ENCODE measurements around the gene QPCT.

Gene QPCT

DNA sequence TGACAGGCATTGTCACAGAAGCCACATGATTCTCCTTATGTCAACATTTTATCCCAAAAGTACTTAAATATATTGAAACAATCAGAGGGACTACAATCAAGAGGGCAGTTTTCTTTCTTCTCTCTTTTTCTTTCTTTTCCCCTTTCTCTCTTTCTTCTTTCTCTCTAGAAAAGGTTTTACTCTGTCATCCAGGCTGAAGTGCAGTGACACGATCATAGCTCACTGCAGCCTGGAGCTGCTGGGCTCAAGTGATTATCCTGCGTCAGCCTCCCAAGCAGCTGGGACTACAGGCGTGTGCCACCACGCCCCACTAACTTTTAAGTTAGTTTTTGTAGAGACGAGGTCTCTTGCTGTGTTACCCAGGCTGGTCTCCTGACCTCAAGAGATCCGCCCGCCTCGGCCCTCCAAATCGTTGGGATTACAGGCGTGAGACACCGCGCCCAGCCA lies 18.8 kb upstream of the QPCT start:
- no peak for DNase-seq

GRCh38 chr2:37326285-37326684 lies 18.1 kb upstream of the QPCT start:
- no peak for DNase-seq

GRCh38 chr2:37326866-37327634 lies 17.4 kb upstream of the QPCT start:
- no peak for DNase-seq

- DNase-seq, result no peak
These were observed 13.7 kb upstream of the QPCT start for GRCh38 chr2:37330681-37331080.

GRCh38 chr2:37332560-37332959 lies 11.9 kb upstream of the QPCT start:
- no peak for DNase-seq

- DNase-seq, result no peak
These were observed 11.2 kb upstream of the QPCT start for GRCh38 chr2:37333256-37333655.

DNA sequence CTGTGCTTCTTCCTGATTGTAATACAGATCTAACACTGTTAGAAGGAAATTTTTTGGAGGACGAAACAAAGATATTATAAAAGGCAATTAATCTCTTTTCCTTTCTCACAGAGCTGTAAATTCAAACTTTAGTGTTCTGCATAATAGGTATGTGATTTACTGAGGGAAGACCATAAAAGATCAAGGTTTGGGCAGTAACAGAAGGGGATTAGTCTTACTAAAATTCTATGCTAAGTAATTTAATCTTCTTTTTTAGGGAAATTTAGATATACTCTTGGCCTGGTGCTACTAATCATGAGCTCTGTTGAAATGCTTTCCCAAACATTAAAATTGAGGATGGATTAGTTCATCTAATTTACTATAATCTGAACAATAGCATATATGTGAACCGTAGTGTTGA lies 8.8 kb upstream of the QPCT start:
- no peak for DNase-seq

DNA sequence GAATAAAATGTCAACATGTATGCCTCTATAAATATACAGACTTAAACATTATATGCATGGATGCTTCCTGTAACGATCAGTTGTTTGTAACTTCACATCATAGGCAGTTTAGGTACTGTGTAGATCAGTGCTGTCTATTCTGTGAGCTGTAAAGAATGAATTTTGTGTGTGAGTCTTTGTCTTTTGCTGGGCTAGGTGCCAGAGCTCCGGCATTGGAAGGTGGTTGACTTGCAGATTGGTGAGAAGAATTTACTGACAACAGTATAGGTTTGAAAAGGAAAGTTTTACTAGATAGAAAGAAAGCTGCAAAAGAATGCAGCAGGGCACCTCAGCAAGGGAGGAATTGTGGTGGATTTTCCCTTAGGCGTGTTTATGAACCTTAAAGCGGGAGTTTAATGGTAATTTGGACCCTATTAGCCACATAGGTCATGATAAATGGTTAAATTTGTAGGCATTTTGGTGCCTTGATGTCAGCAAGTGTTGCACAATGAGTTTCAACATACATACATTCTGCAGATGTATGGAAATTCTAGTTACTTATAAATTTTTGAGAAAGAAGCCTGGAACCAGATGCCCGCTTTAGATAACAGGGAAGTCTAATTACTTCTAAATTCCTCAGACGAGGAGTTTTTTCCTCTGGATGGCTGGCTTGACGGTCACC lies 6.7 kb upstream of the QPCT start:
- DNase-seq, result no peak

GRCh38 chr2:37338933-37339332 lies 5.5 kb upstream of the QPCT start:
- DNase-seq, result no peak

- DNase-seq, result no peak
These were observed 3.8 kb upstream of the QPCT start for GRCh38 chr2:37340637-37341036.

DNA sequence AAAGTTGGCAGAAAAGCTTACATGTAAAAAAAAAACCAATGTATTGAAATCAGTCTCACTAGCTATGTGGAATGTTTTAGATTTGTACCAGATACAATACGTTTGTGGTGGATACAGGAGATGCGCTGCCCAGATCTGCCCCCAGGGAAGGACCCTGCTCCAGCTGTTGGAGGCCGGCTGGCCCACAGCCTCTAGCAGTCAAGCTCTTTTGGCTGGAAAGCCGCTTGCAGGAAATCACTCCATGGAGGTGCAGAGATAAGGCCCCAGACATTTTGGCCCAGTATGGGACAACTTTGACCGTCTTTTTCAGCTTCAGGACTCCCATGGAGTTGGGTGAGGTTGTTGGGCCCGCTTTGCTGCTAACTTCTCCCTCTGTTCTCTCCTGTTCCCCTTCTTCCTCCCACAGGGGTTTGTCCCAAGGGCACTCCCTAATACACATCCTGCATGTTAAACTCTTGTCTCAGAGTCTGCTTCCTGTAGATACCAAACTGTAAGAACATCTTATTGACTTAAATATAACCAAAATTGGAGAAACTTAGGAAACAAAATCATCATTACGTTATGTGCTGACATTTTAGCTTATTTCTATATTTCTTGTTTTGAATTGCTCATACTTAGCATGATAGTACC lies 1.7 kb upstream of the QPCT start:
- DNase-seq, result no peak

DNA sequence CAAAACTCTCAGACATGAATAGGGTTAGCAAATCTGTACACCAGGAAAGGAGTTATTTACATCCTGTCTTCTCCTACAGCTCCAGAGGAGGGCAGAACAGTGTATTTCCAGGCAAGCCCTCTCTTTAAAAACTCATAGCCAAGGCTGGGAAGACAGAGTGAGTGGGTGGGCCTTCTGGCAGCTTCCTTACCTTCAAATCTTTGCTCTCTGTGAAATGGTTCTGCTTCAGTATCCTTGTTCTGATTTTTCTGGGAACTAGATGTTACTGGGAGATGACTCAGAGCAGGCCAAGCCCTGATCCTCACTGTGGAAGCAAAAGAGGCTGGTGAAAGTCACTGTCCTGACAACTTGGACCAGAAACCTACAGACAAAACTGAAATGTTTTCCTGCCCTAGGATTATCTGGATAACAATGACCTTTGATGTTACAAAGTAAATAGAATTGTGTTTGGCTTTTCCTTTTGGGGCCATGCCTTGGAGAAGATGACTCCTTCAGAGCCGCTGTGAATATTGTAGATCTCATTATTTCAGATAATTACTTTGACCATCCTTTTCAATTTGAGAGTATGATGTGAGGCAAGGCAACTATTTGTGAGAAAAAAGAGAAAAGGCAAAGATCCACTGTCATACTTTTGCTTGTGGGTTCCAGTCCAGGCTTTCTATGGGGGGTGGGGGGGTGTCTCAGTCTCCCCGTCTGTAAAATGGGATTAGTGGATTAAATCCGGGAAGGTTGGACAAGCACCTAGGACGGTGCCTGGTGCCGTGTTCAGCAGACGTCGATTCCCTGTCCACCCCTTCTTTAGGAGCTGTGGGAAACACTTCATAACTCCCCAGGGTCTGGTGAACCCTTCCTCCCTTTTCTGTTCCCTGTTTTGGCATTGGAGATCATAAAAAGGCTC lies 644 bp upstream of the QPCT start:
- DNase-seq, result no peak

DNA sequence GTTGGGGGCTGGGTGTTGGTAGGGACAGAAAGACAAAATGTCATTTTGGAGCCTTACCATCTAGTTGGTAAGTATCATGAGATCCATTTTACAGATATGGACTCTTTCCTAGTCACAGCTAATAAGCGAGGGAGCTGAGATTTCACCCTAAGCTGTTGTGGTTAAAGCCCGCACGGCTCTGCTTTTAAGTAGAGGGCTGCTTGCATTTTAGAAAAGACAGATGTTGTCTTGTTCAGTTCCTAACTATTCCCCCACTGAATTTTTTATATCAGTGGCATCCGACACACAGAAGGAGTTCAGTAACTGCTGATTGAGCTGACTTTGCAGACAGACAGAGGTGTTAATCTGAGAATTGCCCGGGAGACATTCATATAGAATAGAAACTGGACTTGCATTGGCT lies 3.7 kb downstream of the QPCT start:
- DNase-seq, result no peak

DNA sequence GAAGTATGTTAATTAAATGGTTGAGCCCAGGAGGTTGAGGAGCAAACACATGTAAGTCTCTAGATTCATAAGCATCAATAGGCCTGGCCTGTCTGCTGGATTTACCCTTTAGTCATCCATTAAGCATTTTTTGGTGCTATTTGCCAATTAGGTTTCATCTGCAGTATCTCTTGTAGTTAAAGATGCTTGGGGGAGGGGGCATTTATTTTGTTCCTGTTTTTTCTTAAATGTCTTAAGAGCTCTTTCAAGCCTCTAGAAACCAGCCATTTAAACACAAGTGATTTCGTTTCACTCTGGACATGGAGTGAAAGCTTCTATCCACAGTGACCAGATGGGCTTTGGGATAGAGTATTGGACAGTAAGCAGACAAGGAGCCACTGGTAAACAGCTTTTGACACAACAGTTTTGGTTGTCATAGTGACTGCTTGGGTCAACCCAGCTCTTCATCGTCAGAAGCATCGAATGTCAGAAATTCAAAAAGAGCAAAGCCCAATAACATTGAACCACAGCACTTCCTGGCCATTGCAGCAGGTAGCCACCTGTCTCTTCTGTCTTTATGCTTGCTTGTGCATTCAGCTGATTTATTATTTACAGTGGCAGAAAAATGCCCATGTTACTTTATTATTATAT lies 4.9 kb downstream of the QPCT start:
- no peak for DNase-seq

GRCh38 chr2:37350034-37350433 lies 5.6 kb downstream of the QPCT start:
- no peak for DNase-seq

GRCh38 chr2:37354531-37354930 lies 10.1 kb downstream of the QPCT start:
- DNase-seq, result no peak

DNA sequence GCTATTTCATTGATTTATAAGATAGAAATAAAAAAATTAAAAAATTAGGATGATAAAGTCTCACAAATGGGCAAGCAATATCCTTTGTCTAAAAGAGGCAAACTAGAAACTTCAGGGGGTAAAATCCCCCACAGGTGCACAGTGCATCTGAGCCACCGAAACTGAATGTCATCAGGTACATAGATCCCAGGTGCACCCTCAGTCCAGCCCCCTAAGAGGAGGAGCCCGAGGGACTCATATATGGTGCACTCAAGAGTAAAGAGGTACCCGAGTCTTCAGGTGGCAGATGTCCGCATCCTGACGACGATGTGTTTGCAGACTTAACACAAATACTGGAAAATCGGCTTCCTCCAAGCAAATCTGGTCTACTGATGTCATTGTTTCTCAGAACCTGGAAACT lies 11.3 kb downstream of the QPCT start:
- DNase-seq, result no peak

DNA sequence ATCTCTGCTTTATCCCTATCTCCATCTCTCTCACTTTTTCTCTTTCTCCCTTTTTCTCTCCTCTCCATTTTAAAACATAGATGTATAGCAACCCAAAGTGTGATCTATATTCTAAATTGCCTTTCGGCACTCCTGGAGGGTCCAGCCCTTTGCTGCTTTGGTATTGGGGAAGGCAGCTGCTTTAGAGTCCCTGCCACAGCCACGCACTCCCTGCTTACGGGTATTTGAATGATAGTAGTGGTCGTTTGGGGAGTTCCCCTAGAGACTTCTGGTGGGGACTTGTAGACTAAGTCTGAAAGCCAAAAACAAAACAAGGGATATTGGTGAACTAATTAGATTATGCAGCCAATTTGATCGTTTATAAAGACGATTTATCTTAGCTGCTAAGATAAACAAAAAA lies 11.9 kb downstream of the QPCT start:
- no peak for DNase-seq

DNA sequence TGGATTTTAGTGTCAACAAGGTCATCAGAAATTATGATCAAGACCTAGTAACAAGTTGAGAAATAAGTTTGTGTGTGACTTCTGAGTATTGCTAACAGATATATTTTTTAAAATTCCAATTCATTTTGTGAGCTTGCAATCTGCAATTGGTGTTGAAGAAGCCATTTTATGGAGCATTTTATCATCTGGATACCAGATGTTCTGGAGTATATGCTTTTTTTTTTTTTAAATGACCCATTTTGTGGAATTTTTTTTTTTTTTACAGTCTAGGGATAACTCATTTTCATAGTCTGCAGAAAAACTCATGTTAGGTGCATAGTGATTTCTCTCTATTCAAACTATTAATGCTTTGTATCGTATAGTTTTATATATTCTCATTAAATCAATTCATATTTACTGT lies 12.6 kb downstream of the QPCT start:
- no peak for DNase-seq

- DNase-seq, result no peak
These were observed 13.1 kb downstream of the QPCT start for GRCh38 chr2:37357530-37357929.

DNA sequence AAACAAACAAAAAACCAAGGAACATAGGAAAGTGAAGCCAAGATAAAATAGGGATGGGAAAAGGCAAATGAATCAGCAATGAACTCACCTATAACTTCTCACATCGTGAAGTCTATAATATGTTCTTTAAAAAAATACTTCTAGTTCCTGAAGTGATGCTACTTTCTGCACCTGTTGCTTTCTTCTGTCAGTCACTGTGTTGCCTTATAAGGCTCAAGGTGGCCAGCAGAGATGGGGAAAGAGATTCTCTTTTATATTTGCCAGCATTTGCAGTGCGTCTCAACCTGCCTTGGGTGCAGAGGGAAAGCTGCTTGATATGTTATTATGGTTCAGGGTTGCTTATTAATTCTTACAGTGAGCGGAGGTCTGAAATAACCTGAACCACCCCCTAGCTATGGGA lies 14.0 kb downstream of the QPCT start:
- no peak for DNase-seq

DNA sequence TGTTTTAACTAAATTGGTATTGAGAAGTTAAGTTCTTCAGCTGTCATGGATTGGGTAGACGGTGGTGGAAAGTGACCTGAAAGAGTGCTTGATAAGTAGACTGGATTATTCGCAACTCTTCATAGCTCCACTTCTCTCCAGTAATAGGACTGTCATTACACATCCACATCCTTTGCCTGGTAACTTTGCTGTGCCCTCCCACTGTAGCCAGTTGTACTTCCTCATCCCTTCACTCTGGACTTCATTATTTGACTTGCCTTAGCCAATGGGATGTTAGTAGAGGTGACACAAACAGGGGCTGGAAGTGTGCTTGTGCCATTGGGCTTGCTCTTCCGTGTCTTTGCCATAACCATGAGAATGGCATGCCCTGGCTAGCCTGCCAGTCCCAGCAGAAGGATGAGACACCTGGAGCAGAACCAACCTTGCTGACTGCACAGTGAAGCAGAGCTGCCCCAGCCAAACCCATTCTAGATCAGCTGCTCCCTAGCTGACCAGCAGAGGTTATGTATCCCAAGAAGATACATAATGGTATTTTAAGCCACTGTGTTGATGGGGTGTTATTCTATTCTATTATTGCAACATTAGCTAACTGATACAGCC lies 16.9 kb downstream of the QPCT start:
- DNase-seq, result no peak
